Measurements from ENCODE around the gene SPOCK1.

DNA sequence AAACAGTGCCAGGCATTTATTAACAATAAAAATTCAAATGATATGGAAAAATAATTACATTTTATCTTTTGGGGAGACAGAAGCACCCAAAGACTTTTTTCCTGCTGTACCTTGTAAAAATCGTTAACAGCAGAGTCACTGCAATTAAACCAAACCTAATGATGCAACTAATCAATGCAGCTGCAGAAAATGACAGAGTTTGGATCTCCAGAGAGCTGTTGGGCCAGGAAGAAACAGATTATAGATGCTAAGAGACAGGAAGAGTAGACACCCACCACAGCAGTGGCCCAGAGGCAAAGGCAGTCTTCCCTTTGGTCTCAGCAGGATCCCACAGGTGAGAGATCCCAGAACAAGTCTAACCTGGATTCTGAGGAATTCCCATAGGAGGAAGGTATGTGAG, 53.0 kb downstream of the SPOCK1 start:
- TF ChIP-seq POLR2A (IDR thresholded peaks at IDR 0.05) (no peak), CTCF (IDR thresholded peaks at IDR 0.05) (no peak), POLR2AphosphoS5 (IDR thresholded peaks at IDR 0.05) (no peak), EP300 (IDR thresholded peaks at IDR 0.05; ENCODE audit: low read depth) (no peak)

Data from transverse colon (tissue), 4 donors.